Dermis blood vessel endothelial cell (primary cell): ENCODE measurements around the gene SND1. TPM values are rescaled to one million over a fixed set of nuclear protein-coding genes. Genes with fewer than 3 reads are reported as not detected.

Experiments used
- DNase-seq: peaks from one replicate; pipeline ENCODE4 v3.0.0; 2010
- total RNA-seq: library from RNA; depleted of rRNA; stranded (reverse); fragments of >200 nt; gene quantifications from 2 replicates; pipeline ENCODE4 v1.2.3, GENCODE V29; 2014

Gene SND1
- total RNA-seq, 1 donor from 2014 or later: 179 TPM

DNA sequence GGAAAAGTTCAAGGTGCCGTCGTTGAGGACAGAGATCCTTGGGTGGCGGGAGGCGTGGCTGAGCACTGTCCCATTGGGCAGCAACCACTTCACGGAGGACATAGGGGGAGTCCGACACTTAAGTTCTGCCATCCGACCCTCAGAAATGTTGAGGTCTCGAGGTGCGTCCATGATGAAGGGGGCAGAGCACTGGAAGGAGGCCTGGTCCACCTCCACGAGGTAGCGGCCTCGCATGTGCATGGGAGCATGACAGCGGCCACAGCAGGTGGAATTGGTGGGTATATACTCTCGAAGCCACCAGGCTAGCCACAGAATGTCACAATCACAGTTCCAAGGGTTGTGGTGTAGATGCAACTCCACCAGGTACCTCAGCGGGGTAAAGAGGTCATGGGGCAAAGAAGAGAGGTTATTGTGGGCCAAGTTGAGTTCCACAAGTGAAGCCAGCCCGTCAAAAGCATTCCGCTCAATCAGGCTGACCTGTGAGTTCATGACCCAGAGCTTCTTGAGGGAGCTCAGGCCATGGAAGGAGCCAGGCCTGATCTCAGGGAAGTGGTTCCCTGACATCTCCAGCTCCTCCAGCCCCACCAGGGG, 377.5 kb downstream of the SND1 start:
- no peak for DNase-seq

DNA sequence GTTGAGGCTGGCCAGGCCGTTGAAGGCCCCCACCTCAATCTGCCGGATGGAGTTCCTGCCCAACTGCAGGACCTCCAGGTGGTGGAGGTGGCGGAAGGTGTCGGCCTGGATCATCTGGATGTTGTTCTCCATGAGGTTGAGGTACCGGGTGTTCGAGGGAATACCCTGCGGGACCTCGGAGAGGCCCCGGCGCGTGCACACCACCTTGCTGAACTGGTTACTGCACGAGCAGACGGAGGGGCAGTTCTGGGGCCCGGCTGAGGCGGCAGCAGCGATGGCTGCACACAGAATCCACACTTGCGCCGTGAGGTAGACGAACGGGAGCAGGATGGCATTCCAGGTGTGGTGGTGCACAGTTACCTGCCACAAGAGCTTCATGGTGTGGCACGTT, 378.3 kb downstream of the SND1 start:
- DNase-seq: no peak

DNA sequence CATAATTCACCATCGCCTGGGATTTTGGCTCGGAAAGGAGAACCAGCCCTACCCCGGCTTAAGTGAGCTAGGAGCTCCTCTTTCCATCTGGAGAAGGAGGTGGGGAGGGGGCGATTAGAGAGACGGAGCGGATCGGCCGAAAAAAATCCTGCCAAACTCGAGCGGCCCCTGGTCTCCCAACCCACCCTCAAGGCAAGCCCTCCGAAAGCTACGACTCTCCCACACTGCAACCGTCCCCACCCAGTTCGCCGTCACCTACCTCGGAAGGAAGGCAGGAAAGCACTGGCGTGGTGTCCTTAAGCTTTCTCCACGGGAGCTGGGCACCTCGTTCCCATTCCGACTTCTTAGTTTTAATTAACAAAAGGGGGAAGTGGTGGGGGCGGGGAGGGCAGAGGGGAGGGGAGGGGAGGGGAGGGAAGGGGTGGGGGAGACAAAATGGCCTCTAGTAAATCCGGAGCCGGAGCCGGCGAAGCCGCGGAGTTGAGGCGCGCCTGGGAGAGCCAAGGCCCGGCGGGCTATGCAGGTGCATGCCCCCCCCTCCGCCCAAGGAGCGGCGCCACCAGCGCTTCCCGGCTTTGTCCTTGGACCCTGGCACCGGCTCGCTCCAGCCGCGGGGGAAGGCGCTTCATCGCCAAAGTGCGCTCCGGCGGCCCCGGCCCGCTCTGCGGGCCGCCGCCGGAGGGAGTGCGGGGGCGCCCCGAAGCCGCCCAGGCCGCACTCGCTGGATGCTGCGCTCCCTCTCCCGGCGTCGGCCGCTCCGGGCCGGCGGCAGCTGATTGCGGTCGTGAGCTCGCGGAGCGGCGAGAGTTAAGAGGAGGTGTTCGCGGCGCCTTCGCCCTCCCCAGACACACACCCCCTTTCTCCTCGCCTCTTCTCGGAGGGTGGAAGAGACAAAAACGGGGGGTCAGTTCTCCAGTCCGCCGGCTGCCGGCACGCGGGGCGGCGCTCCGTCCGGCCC, 378.9 kb downstream of the SND1 start, which contains the start of gene LRRC4:
Gene LRRC4 (minus strand): TSS at position 784 of the 958 bp plus-strand sequence. CDS start 797 bp downstream, outside the sequence.
- peak; percentile 66 for DNase-seq

DNA sequence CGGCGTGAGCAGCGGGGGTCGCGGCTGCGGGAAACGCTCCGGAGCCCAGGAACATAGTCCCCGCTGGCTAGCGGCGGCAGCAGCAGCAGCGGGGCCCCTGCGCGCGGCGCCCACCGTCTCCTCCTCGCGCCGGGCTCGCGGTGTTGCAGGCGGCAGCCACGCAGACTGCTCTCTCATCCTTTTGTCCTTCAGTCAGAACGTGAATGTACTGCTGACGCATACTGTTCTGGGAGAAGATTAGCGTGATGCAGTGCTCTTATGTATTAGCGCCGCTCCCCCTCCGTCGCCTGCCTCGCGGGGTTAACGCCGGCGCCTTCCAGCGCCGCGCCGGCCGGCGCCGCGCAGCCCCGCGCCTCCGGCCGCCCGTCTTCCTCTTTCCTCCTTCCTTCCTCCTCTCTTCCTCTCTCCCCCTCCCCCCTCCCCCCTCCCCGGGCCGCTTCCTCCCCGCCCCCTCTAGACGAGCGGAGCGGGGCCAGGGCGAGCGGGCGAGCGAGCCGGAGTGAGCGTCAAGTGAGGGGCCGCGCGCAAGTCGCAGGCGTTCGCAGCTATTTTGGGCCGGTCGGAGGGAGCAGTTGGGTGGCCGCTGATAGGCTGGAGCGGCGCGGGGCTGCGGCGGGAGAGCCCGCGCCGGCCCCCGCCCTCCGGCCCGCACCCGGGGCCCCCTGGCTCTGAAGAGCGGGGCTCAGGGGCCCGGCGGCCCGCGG, 380.1 kb downstream of the SND1 start:
- peak; percentile 91 for DNase-seq

DNA sequence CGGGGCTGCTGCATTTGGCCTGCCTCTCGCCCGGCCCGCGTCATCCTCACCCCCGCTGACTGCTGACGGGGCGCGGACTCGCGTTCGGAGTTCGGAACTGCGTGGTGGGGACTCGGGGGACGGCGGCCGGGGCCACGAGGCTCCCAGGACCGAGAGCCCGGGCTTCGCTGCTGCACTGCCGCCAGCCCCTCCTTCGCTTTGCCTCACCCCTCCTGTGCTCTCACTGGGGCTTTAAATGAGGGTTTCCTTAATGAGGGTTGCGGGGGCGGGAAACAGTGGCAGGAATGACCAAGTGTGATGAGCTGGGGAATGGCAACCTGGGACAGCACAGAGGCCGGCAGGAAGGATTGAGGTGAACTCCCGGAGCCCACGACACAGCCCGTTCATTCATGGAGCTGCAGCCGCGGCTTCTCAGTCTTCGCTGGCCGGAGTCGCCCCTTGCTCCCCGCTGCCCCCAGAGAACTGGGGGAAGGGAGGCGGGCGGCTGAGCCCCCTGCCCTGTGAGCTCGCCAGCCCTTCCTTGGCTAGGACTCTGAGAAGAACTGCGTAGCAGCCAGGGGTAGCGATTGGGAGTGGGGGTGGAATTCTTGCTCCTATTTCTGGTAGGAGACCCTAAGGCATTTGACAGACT, 380.7 kb downstream of the SND1 start:
- DNase-seq: peak; percentile 38

DNA sequence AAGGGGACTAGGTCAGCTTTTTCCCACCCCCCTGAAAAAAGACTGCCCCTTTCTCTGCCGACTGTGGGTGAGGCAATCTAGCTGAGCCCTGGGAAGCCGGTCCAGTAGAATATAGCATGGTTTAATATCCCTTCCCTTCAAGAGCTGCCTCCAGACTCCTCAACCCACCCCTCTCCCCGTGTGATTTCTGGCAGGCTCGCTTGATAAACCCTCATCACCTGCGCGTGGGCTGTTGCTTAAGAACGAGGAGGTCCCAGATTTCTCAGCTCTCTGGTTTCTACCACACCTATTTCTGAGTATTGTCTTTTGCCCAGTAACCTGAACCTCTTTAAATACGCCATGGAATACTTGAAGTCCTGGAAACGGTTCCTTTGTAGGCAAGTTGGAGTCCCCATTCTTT, 381.3 kb downstream of the SND1 start:
- no peak for DNase-seq

DNA sequence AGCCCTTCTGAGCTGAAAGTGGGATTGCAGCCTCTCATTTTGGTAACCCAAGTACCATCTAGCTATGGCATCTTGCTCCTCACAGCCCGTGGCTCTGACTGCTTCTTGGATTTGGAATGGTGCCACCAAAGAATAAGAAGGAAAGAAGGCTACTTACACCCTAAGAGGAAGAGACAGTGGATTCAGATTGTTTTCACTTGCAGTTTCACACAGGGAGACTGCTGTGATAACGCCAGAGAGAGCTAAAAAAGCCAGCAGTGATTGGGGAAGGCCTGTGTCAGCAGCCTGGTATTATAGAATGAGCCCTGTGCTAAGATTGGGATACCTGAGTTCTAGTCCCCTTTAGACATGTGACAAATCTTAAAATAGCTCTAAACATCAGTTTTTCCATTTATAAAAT, 382.8 kb downstream of the SND1 start:
- DNase-seq: no peak

DNA sequence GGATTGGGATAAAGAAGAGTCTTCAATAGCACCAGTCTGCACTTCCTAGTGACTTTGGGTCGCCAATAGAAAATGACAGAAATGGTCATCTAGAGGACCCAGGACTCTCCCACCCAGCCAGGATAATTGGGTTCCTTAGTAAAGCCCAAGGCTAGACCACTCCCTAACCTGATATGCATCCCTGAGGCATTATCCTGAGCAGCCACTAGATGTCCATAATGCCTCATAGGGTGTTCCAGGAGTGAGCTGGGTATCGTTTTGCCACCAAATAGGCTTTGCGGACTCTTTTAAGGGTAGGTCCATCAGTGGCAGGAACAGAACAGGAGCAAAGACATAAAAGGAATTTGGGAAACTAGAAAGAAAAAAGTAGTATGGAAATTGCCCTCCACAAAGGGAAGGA, 383.7 kb downstream of the SND1 start:
- peak; percentile 68 for DNase-seq

DNA sequence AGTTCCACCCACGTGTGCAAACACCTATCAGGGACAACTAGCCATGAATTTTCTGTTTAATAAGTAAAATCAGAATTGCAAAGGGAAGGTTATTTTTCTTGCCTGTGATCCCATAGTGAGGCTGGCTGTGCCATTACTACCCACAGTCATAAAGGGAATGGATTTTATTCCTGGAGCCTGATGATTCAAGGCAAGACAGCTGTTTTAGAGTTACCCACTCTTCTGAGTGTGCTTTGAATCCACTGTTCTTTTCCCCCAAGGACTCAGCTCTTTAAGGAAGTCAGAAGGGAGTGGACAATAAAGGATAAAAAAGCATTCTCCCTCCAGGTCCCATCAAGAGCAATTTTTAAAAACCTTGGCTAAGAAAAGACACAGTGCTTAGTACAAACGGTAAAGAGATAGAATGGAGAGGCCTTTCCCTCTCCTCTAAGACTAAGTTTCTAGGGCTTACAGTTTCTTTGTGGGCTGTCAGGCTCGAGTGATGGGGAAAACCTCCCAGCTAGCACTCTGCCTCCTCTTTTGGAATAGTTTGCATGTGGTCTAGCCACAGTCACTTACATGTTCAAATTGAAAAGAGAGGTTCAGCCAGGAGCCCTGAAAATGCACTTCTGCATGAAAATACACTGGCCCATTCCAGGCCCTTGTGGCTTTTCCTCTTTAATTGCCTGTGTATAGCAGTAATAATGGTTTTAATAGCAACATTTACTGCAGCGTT, 384.4 kb downstream of the SND1 start:
- DNase-seq: no peak

DNA sequence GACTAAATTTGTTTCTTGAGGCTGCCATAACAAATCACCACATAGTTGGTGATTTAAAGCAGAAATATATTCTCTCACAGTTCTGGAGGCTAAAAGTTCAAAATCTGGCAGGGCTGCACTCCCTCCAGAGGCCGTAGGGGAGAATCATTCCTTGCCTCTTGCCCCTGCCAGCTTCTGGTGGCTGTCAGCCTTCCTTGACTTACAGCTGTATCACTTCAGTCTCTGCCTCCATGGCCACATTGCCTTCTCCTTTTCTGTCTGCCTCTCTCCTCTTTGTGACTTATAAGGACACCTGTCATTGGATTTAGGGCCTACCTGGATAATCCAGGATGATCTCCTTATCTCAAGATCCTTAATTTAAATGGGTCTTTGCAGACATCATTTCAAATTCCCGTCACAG, 385.1 kb downstream of the SND1 start:
- DNase-seq: no peak

DNA sequence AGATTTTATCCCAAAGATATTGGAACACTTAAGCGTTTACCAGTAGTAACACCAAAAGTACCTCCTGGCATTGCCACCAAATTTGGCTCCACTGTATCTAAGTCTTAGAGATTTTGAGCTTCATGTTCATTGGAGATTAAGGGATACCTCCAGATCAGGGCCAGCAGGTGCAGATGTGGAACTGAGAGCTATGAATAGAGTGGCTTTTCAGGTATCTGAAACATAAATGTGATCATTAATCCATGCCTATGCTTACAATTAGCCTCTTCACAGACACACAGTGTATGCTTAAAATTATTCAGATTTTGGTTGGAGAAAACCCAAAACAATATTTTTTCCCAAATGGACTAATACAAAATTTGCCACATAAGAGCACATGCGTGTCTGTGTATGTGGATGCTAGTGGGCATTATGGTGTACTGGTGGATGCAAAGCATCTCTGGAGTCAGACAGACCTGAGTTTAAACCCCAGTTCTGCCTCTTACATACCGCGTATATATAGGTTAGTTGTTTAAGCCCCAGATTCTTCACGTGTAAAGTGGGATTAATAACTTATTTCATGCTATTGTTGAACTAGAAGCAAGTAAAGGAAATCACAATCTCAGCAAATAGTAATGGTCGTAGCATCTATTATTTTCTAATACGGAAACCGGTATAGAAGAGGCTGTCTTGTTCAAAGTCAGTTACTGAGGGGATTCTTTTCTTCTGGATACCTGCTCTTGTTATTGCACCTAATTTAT, 386.1 kb downstream of the SND1 start:
- no peak for DNase-seq

DNA sequence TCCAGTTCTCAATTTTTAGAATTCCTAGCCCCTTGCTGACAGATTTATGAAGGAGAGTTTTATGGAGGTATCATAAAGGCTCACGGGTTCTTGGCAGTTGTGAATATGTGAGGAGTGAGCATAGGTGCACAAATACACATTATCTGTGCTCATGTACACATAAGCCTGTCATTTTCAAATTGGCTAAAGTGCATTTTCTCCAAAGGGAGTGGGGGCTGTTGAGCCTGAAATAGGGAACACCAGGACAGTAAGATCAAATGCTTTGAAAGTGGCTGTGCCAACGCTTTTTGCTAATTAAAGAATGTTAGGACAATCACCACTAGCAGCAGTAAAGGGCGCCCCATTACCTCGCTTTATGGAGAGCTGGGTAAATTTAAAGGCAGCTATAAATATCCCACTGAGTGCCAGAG, 387.6 kb downstream of the SND1 start:
- DNase-seq: no peak

DNA sequence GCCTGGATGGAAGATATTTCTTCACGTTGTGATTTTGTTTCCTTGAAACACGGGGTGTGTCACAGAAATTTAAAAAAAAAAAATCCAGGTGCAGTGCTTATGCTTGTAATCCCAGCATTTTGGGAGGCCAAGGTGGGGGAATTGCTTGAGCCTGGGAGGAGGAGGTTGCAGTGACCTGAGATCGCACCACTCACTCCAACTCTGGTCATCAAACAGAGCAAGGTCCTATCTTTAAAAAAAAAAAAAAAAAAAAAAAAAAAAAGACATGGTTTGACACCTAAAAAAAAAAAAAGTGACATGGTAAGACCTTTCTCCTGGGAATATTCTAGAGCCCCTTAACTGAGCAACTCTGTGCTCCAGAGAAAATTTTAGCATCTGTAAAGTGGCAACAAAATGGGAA, 388.2 kb downstream of the SND1 start:
- no peak for DNase-seq

DNA sequence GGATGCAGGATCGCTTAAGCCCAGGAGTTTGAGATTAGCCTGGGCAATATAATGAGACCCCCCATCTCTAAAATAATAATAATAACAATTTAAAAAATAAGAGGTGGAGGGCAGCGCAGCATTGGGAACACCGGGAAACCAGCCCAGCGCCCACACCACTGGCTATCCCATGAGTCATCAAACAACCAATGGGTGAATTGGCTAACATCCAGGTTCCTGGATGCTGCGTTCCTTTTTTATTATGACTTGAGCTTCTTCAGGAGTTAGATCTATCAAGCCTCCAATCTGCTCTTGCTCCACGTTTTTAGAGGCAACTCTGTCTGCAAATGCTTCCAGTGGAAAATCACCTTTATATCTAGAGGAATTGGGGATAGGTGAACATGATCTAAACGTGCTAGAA, 389.2 kb downstream of the SND1 start:
- peak; percentile 74 for DNase-seq

DNA sequence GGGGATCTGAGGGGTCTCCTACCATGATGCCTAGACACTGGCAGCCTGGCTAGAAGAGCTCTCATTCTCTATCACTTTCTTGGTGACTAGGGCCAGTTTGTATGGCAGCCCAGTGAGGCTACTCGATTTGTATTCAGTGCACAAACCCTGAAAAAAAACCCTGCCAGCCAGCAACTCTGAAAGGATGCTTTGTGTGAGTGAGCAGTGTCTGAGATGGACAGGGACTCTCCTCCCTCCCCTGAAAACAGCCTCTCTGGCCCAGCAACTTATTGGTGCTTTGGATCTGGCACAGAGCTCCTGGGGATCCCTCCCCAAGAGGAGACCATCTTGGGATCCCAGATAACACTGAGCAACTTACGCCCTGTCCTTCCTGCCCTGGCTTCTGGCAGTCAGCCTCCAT, 390.0 kb downstream of the SND1 start:
- no peak for DNase-seq

DNA sequence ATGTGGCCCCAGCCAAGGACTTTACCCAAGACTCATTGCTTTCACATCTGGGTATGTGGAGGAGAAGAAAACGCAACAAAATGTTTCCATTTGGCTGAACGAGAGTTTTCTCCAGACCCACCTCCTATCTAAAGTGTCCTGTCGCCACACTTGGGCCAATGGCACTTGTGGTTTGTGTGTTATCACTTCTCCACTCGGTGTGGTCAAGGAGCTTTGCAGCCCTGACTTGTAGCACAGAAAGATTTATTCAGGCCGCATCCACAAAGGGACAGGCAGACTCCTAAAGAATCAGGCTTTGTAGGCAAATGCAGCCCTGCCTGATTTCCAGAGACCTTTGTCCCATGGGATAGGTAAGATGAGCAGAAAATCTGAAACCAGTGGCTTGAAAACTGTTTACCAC, 392.1 kb downstream of the SND1 start:
- DNase-seq: no peak

DNA sequence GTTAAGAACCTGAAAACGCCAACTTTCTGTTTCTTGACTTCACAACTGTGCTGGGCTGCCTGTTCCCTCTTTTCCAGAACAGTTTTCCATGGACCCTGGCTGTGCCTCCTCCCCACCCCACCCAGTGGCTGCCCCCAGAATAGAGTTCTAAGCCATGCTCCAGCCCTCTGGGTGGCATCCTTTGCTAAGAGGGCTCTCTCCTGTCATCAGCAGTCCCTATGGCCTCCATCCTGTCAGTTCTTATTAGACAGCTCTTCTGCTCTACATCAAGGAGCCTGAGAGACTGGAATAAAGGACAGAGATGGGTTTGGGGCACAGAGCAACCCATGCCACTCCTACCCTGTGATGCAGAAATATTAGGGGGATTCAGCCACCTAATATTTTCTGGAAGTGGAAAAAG, 393.2 kb downstream of the SND1 start:
- DNase-seq: no peak

DNA sequence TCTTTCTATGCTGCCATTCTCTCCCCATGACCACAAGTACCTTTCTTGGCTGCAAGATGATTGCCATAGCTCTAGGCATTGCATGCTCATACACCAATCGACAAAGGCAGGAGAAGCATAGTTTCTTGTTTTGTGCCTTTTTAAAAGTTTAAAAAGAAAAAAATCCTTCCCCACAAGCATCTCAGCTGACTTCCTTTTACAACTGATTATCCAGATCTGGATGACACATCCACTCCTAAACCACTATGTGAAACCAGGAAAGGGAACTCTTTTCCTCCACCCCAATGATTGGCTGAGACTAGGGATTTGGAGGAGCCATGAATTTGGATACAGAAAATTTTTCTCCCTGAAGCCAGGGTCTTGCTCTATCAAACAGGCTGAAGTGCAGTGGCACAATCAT, 393.8 kb downstream of the SND1 start:
- DNase-seq: peak; percentile 30

DNA sequence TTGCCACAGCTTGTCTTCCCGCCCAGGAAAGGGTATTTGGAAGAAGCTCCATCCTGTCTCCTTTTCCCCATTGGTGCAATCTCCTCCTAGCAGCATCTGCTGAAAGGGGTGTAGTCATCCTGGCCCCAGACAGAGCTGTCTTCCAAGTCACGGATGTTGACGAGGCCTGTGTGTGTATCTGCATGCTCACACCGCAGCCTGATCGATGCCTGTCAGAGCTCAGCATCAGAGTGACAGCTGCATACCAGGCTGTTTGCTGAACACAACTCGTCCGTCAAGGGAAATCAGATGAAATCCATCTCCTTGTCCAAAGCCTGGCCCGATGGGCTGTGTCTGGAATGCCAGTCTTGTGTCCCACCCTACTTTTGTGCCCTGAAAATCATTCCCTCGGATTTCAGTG, 400.4 kb downstream of the SND1 start:
- no peak for DNase-seq

DNA sequence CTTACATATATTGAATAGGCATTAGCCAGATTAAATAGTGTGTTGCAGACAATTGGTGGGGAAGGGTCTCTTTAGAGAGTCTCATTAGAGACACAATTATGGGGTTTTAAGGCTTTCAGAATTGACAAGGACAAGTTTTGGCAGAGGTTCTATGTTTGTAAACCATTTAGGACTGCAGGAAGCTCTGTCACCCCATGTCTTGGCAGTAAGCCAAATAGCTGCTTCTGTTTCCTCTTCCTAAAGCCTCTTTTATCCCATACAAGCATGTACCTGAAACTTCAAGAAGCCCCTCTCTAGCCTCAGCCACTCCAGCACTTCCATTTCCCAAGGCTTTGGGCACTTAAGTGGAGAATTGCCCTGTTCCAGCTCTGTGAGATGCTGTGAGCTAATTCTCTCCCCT, 401.0 kb downstream of the SND1 start:
- DNase-seq: peak; percentile 81

DNA sequence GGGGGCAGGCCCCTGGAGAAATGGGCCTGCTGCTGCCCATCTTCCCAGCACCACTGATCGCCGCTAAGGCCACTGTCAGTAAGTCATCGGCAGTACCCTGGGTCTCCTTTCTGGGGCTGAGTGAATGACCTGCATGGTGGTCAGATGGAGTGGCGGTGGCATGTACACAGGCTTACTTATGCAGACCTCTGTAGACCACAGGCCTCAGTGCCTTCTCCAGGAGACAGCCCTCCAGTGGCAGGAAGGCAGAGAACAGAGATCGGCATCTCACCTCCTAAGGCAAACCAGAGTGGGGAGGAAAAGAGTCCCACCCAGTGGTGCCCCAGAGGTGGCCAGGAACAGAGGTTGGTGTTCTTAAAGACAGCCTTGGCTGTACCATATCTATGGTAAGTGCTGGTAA, 402.0 kb downstream of the SND1 start:
- no peak for DNase-seq

DNA sequence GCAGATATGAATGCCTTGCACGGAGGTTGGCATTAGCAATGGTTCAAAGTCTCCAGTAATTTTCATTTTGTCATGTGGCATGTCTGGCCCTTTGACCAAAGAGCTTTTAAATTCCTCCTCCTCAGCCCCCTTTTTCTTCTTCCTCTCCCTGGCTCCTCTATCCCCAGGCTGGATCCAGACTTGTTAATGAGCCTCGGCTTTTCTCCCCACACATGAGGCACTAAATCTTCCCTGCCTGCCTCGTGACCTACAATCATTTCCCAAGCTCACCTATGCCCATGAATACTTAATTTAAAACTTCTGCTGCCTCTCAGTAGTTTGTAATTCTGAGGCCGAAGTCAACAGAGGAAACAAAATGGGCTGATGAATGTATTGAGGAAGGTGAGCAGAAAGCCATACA, 402.5 kb downstream of the SND1 start:
- no peak for DNase-seq
